ENCODE measurements around the gene BLNK.

Gene BLNK

DNA sequence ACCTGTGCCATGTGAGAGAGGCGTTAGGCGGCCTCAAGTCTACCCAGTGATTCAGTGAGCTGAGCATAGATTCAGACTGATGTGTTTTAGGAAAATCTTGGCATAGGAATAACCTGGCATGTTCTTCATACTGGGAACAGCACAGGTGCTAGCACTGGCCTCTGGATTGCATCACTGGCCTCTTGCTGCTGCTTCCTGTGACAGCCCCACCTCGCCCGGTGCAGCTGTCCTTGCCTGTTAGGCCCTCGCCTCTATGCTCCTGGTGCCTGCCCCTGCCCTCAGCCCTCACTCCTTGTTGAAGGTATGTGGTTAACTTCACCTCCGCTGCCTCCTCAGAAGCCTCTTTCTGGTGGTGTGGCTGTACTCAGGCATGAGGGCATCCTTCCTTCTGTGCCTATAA is 46.2 kb downstream of the BLNK start:
- Histone ChIP-seq H2AFZ (ENCODE audit: low read depth, low read length) (no peak overlapping the region), H3K9me3 (ENCODE audit: insufficient read depth, low read length, severe bottlenecking) (no peaks in the 10 kb centered on the region), H4K20me1 (ENCODE audit: insufficient read depth, low read length) (no peaks in the 10 kb centered on the region), H3K27me3 (ENCODE audit: insufficient read depth, low read length, poor library complexity) (no peaks in the 10 kb centered on the region), H3K9ac (ENCODE audit: low read depth, low read length) (no peak overlapping the region; the same call in 1 of the 2 replicates), H3K4me3 (ENCODE audit: low read depth in 1 of 2, low read length in 2 of 2) (no peak overlapping the region), H3K4me1 (ENCODE audit: insufficient read depth, low read length) (peaks cover 3% of the 10 kb centered on the region; the same call in 1 of the 2 replicates), H3K27ac (ENCODE audit: low read length) (no peak overlapping the region), H3K79me2 (ENCODE audit: insufficient read depth, low read length) (no peaks in the 10 kb centered on the region), H3K36me3 (ENCODE audit: insufficient read depth, low read length) (no peaks in the 10 kb centered on the region), H3K4me2 (ENCODE audit: insufficient read depth, low read length) (no peak overlapping the region)
- no peak for TF ChIP-seq EZH2 (IDR thresholded peaks at IDR 0.05; ENCODE audit: borderline replicate concordance, low read depth, low read length, severe bottlenecking)
- TF ChIP-seq, protein P1, sequence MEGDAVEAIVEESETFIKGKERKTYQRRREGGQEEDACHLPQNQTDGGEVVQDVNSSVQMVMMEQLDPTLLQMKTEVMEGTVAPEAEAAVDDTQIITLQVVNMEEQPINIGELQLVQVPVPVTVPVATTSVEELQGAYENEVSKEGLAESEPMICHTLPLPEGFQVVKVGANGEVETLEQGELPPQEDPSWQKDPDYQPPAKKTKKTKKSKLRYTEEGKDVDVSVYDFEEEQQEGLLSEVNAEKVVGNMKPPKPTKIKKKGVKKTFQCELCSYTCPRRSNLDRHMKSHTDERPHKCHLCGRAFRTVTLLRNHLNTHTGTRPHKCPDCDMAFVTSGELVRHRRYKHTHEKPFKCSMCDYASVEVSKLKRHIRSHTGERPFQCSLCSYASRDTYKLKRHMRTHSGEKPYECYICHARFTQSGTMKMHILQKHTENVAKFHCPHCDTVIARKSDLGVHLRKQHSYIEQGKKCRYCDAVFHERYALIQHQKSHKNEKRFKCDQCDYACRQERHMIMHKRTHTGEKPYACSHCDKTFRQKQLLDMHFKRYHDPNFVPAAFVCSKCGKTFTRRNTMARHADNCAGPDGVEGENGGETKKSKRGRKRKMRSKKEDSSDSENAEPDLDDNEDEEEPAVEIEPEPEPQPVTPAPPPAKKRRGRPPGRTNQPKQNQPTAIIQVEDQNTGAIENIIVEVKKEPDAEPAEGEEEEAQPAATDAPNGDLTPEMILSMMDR (IDR thresholded peaks at IDR 0.05; ENCODE audit: borderline replicate concordance, extremely low read depth, low read length, poor library complexity, severe bottlenecking): no peak
- ATAC-seq (ENCODE audit: insufficient read depth, low read depth) (peak; percentile 23; the same call in 1 of the 3 replicates), DNase-seq (no peak)

DNA sequence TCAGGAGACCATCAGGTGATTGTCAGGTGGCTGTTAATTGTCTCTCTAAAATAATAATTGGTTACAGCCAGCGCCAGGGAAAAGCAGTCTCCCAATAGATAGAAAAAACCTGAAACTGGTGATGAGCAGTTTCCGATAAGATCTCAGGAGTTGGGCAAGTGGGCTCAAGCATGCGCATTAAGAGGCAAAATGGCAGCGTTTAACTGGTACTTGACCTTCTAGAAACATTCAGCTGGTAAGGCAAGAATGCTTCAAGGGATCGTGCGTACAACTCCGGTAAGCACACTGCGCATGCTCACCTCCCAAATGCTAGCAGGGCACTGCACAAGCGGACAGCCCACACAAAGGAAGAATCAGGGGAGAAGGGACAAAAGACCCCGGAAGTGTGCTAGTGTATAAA is 48.5 kb downstream of the BLNK start:
- no peak for TF ChIP-seq EZH2 (IDR thresholded peaks at IDR 0.05; ENCODE audit: borderline replicate concordance, low read depth, low read length, severe bottlenecking)
- TF ChIP-seq, protein P1 (IDR thresholded peaks at IDR 0.05; ENCODE audit: borderline replicate concordance, extremely low read depth, low read length, poor library complexity, severe bottlenecking): no peak
- H3K36me3 ChIP-seq (ENCODE audit: insufficient read depth, low read length): no peaks in the 10 kb centered on the region
- H3K27me3 ChIP-seq (ENCODE audit: insufficient read depth, low read length, poor library complexity): no peaks in the 10 kb centered on the region
- H3K4me3 ChIP-seq (ENCODE audit: low read depth in 1 of 2, low read length in 2 of 2): no peak overlapping the region
- no peaks in the 10 kb centered on the region for H3K4me1 ChIP-seq (ENCODE audit: insufficient read depth, low read length)
- no peaks in the 10 kb centered on the region for H3K79me2 ChIP-seq (ENCODE audit: insufficient read depth, low read length)
- DNase-seq (no peak), ATAC-seq (ENCODE audit: insufficient read depth, low read depth) (no peak)
- H3K27ac ChIP-seq (ENCODE audit: low read length): no peak overlapping the region
- no peak overlapping the region for H3K4me2 ChIP-seq (ENCODE audit: insufficient read depth, low read length)
- no peaks in the 10 kb centered on the region for H4K20me1 ChIP-seq (ENCODE audit: insufficient read depth, low read length)
- H2AFZ ChIP-seq (ENCODE audit: low read depth, low read length): no peak overlapping the region
- H3K9me3 ChIP-seq (ENCODE audit: insufficient read depth, low read length, severe bottlenecking): no peaks in the 10 kb centered on the region
- H3K9ac ChIP-seq (ENCODE audit: low read depth, low read length): no peak overlapping the region

DNA sequence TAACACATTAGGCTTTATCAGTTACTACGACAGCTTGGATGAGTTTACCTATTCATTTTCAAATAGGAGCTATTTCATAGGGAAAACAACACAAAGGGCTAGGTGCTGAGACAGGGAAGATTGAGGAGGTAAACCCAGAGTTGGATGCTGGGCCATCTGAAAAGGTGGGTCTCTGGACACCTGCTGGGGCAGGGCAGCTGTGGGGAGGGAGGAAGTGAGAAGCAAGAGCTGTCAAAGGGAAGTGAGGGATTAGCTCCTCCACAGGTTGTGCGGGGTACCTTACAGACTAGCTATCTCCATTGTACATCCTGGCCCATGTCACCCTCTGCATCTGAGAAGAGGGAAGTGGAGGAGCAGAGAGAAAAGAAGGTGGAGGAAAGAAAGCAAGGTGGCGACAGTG is 48.9 kb downstream of the BLNK start:
- Histone ChIP-seq H3K4me2 (ENCODE audit: insufficient read depth, low read length) (no peak overlapping the region), H2AFZ (ENCODE audit: low read depth, low read length) (no peak overlapping the region), H4K20me1 (ENCODE audit: insufficient read depth, low read length) (no peaks in the 10 kb centered on the region), H3K79me2 (ENCODE audit: insufficient read depth, low read length) (no peaks in the 10 kb centered on the region), H3K36me3 (ENCODE audit: insufficient read depth, low read length) (no peaks in the 10 kb centered on the region), H3K4me1 (ENCODE audit: insufficient read depth, low read length) (no peaks in the 10 kb centered on the region), H3K9me3 (ENCODE audit: insufficient read depth, low read length, severe bottlenecking) (no peaks in the 10 kb centered on the region), H3K27ac (ENCODE audit: low read length) (no peak overlapping the region), H3K9ac (ENCODE audit: low read depth, low read length) (no peak overlapping the region), H3K27me3 (ENCODE audit: insufficient read depth, low read length, poor library complexity) (no peaks in the 10 kb centered on the region), H3K4me3 (ENCODE audit: low read depth in 1 of 2, low read length in 2 of 2) (no peak overlapping the region)
- TF ChIP-seq EZH2 (IDR thresholded peaks at IDR 0.05; ENCODE audit: borderline replicate concordance, low read depth, low read length, severe bottlenecking): no peak
- TF ChIP-seq, protein P1 (IDR thresholded peaks at IDR 0.05; ENCODE audit: borderline replicate concordance, extremely low read depth, low read length, poor library complexity, severe bottlenecking): no peak
- no peak for ATAC-seq (ENCODE audit: insufficient read depth, low read depth)
- no peak for DNase-seq

DNA sequence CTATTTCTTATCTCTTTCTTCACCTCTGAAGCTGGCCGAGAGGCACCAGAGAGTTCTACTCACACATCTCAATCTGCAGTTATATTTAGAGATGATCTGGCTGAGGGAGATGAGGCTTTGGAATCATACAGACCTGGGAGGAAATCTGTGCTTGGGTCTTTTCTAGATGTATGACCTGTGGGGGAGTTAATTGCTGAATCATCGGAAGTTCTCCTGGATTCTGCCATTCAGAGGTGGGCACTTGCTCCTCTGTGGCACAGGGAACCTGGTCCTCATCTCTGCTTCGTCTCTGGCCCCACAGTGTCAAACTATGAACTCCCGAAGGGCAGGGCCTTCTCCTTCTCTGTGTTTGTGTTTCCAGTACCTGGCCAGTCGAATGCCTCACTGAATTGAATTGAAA is 52.5 kb downstream of the BLNK start:
- Histone ChIP-seq H3K27ac (ENCODE audit: low read length) (no peak overlapping the region), H3K4me2 (ENCODE audit: insufficient read depth, low read length) (no peak overlapping the region), H3K9me3 (ENCODE audit: insufficient read depth, low read length, severe bottlenecking) (no peaks in the 10 kb centered on the region), H3K79me2 (ENCODE audit: insufficient read depth, low read length) (no peaks in the 10 kb centered on the region), H4K20me1 (ENCODE audit: insufficient read depth, low read length) (no peaks in the 10 kb centered on the region), H2AFZ (ENCODE audit: low read depth, low read length) (no peak overlapping the region), H3K4me3 (ENCODE audit: low read depth in 1 of 2, low read length in 2 of 2) (no peak overlapping the region), H3K27me3 (ENCODE audit: insufficient read depth, low read length, poor library complexity) (no peaks in the 10 kb centered on the region), H3K36me3 (ENCODE audit: insufficient read depth, low read length) (no peaks in the 10 kb centered on the region), H3K4me1 (ENCODE audit: insufficient read depth, low read length) (no peaks in the 10 kb centered on the region), H3K9ac (ENCODE audit: low read depth, low read length) (no peak overlapping the region)
- TF ChIP-seq, protein P1 (IDR thresholded peaks at IDR 0.05; ENCODE audit: borderline replicate concordance, extremely low read depth, low read length, poor library complexity, severe bottlenecking): no peak
- no peak for TF ChIP-seq EZH2 (IDR thresholded peaks at IDR 0.05; ENCODE audit: borderline replicate concordance, low read depth, low read length, severe bottlenecking)
- ATAC-seq (ENCODE audit: insufficient read depth, low read depth): no peak
- no peak for DNase-seq

Measured in DND-41 (cell line).